Neutrophil (primary cell): ENCODE results near the gene COMMD9.

Source experiments
- H3K27ac ChIP-seq: fragments of 200-600 bp; sonication (generic); 2 replicates; pipeline ENCODE4 v1.5.1; 2016; ENCODE audit warnings: mild to moderate bottlenecking, moderate library complexity
- H3K27me3 ChIP-seq: fragments of 200-600 bp; sonication (generic); 2 replicates; pipeline ENCODE4 v1.6.0; 2016; ENCODE audit warnings: mild to moderate bottlenecking
- H3K36me3 ChIP-seq: fragments of 200-600 bp; sonication (generic); 2 replicates; pipeline ENCODE4 v1.5.1; 2017
- H3K4me1 ChIP-seq, 2 experiments: fragments of 200-600 bp in 1 of 2; sonication (generic) in 1 of 2; 1 replicate in 1 of 2; 2 replicates in 1 of 2; pipeline versions ENCODE4 v1.5.1 to v1.6.1; 2013 to 2016; ENCODE audit warnings: low read depth in 1 of 2, low read length in 1 of 2, mild to moderate bottlenecking in 1 of 2, moderate library complexity in 1 of 2; ENCODE audit not compliant: control insufficient read depth in 1 of 2, insufficient read depth in 1 of 2
- H3K4me3 ChIP-seq, 2 experiments: fragments of 200-600 bp in 1 of 2; sonication (generic) in 1 of 2; 1 replicate in 1 of 2; 2 replicates in 1 of 2; pipeline ENCODE4 v1.5.1; 2013 to 2016; ENCODE audit warnings: low read depth in 1 of 2, low read length in 1 of 2, mild to moderate bottlenecking in 1 of 2, moderate library complexity in 1 of 2
- H3K9me3 ChIP-seq: fragments of 200-600 bp; sonication (generic); 2 replicates; pipeline ENCODE4 v1.5.1; 2016
- CTCF ChIP-seq: fragments of 200-600 bp; sonication (generic); IDR thresholded peaks from 2 replicates; pipeline ENCODE4 v1.5.1; 2016; ENCODE audit warnings: antibody characterized with exemption

The COMMD9 gene

DNA sequence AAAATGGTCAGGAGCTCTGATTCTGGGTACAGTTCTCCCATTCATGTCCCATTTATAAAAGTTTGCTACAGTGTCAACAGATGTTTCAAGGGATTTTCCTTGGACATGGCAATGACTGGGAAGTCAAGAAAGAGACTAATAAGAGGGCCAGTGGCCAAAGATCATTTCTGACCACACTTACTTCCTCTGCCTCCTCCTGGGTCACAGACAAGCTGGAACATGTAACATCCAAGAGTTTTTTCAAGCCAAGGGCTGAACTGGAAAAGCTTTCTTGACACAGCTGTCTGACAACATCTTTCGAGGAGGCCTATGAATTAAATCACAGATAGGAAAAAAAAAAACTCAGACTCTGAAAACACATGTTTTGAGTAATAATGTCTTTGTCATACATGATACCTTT is 8.7 kb downstream of the COMMD9 start:
- H3K27ac ChIP-seq: no peak overlapping the region
- peaks cover 37% of the 10 kb centered on the region for H3K36me3 ChIP-seq
- H3K9me3 ChIP-seq: no peaks in the 10 kb centered on the region
- H3K4me1 ChIP-seq: peaks cover 9 to 11% of the 10 kb centered on the region in 2 experiments
- TF ChIP-seq CTCF: no peak
- H3K4me3 ChIP-seq: no peak overlapping the region
- H3K27me3 ChIP-seq: no peaks in the 10 kb centered on the region

DNA sequence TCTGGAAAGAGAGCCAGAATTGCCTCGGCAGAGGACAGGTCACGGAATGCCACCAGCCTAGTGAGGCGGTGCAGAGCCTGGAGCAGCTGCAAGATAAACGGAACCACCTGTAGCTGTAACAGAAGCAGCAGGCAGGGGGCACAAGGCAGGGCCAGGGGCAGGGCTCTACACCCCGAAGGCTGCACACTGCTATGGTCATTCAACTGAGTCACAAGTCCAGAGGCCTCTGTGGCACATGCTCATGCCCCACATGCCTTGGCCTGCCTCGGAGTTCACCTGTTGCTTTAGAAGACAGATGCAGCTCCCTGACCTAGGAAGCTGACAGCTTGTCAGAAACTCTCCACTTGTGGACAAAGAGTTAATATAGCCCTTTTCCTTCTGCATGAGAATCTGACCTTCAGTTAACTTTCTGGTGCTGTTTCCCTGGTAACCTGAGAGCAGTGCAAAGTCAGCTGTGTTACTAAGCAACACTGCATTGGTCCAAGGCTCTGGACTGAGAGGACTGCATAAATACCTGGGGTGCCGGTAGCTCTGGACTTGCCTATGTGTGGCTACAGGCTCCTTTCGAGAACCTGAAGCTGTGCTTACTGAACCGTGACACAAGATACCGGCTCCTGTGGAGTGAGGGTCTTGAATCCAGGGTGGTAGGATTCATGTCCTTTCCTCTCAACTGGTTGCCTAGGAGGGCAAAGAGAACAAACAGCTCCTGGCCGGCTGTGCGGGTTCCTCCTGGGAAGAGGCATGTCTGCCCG is 10.5 kb downstream of the COMMD9 start:
- H3K27ac ChIP-seq: no peak overlapping the region
- no peak overlapping the region for H3K4me3 ChIP-seq
- H3K4me1 ChIP-seq: peaks cover 2 to 3% of the 10 kb centered on the region in 2 experiments
- no peaks in the 10 kb centered on the region for H3K9me3 ChIP-seq
- no peak for TF ChIP-seq CTCF
- no peaks in the 10 kb centered on the region for H3K27me3 ChIP-seq
- H3K36me3 ChIP-seq: peaks cover 53% of the 10 kb centered on the region

GRCh38 chr11:36274414-36274813 is 14.8 kb downstream of the COMMD9 start:
- H3K27ac ChIP-seq: no peak overlapping the region
- no peaks in the 10 kb centered on the region for H3K4me1 ChIP-seq
- no peak overlapping the region for H3K4me3 ChIP-seq
- H3K27me3 ChIP-seq: no peaks in the 10 kb centered on the region
- no peaks in the 10 kb centered on the region for H3K9me3 ChIP-seq
- no peak for TF ChIP-seq CTCF
- H3K36me3 ChIP-seq: peaks cover 87% of the 10 kb centered on the region

DNA sequence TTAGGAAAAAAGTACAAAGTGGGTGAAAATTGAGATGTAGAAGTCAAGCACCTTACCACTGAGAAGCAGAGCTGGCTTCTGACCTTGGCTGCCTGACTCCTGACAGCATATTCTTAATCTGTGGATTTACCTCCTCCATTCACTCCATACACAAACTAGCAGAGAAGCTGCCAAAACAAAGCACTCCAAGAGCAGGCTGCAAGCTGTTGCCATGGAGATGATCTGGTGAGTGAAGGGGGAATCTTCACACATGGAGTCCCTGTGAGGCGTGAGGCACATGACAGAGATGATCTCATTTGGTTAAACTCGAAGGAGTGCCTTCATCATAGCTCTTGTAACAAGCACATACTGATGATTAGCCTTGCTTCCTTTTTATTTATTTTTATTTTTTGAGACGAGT is 16.1 kb downstream of the COMMD9 start:
- no peak for TF ChIP-seq CTCF

DNA sequence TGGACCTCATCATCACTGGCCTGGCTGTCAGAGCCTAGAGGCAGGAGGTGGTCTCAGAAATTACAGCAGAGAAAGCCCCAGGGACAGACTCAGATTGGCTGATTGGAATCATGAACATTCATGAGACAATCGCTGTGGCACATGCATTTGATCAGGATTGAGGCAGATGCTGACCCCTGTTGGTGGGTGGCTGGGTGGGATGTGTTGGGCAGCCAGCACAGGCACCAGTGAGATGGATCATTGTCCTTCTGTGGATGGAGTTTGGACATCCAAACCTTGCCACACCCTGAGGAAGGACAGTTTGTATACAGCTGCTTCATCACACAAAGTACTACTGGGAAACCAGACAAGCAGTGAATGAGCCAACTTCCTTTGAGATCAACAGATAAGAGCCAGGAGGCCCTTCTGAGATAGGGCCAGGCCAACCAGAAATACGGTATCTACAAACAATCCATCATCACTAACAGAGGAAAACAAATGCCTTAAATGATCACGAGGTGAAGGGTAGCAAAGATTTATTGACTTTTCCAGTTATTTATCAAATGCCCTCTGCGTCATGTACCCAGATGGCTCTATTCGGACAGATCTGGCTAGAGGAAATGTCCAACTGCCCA is 17.3 kb downstream of the COMMD9 start:
- Histone ChIP-seq H3K36me3 (peaks cover 65% of the 10 kb centered on the region), H3K4me3 (no peak overlapping the region), H3K9me3 (no peaks in the 10 kb centered on the region), H3K27me3 (no peaks in the 10 kb centered on the region), H3K27ac (no peak overlapping the region), H3K4me1 (no peaks in the 10 kb centered on the region)
- TF ChIP-seq CTCF: no peak

More for the DNA sequence above, 16.1 kb downstream of the COMMD9 start:
- no peak overlapping the region for H3K27ac ChIP-seq
- no peaks in the 10 kb centered on the region for H3K4me1 ChIP-seq
- H3K36me3 ChIP-seq: peaks cover 76% of the 10 kb centered on the region
- no peaks in the 10 kb centered on the region for H3K9me3 ChIP-seq
- no peaks in the 10 kb centered on the region for H3K27me3 ChIP-seq
- no peak overlapping the region for H3K4me3 ChIP-seq
